K562 (cell line): ENCODE measurements around the gene HBG1. TPM values are rescaled to one million over a fixed set of nuclear protein-coding genes. Genes with fewer than 3 reads are reported as not detected.

Experiments
- ATAC-seq: fragments of 200-7000 bp; cut with Tn5 transposase; 3 replicates; pipeline ENCODE4 v1.9.1; 2020; ENCODE audit warnings: moderate library complexity
- BruUV-seq: library from RNA; stranded (reverse); fragments of 400-500 nt; replicated peaks from 2 replicates; lab custom pipeline; 2021; lab: Mats Ljungman, UMichigan
- CTCF ChIA-PET: fragments of 300-600 bp; formaldehyde crosslinking; extraction: SDS; loops from one replicate; lab custom pipeline; 2021; ENCODE audit warnings: low intra/inter-chr PET ratio; lab: Yijun Ruan, JAX
- POLR2A ChIA-PET: fragments of 300-600, 350-650 bp; sonication (Branson Sonifier 250); formaldehyde crosslinking; extraction: SDS; loops from one replicate; lab custom pipeline; 2021; ENCODE audit warnings: antibody characterized with exemption, inconsistent platforms; lab: Yijun Ruan, JAX
- DNase-seq, 4 experiments: peaks; one replicate each; pipeline versions ENCODE4 v3.0.0 to v3.0.0-alpha.2; 2011 to 2018; ENCODE audit warnings: low spot score in 3 of 4, mixed read lengths in 3 of 4; ENCODE audit errors: extremely low read depth in 1 of 4
- FAIRE-seq: peaks from 2 replicates; lab custom pipeline; 2011; peaks lifted over from hg19 to GRCh38; lab: Jason Lieb, UNC
- H2AFZ ChIP-seq: 2 replicates; pipeline ENCODE4 v1.6.0; 2011; ENCODE audit warnings: low read depth, low read length, control low read depth, inconsistent platforms
- H3K27ac ChIP-seq: fragments of 200-600 bp; 3 replicates; pipeline ENCODE4 v1.8.0; 2011; ENCODE audit warnings: low read depth, mild to moderate bottlenecking, control low read depth, inconsistent platforms, low read length, moderate library complexity, mixed read lengths; ENCODE audit errors: extremely low read depth
- H3K27me3 ChIP-seq, 2 experiments: fragments of 300-600 bp in 1 of 2; 2 replicates in 1 of 2; 3 replicates in 1 of 2; pipeline versions ENCODE4 v1.6.0 to v1.8.0; 2011; ENCODE audit warnings: inconsistent platforms in 2 of 2, low read length in 2 of 2, mild to moderate bottlenecking in 1 of 2, mixed read lengths in 1 of 2, moderate library complexity in 1 of 2; ENCODE audit not compliant: control insufficient read depth in 2 of 2, insufficient read depth in 2 of 2
- H3K36me3 ChIP-seq: fragments of 300-600 bp; 3 replicates; pipeline ENCODE4 v1.8.0; 2011; ENCODE audit warnings: mild to moderate bottlenecking, low read length, inconsistent platforms; ENCODE audit not compliant: control insufficient read depth, insufficient read depth
- H3K4me1 ChIP-seq, 2 experiments: fragments of 200-600 bp in 1 of 2; replicated peaks in 1 of 2; 2 replicates in 1 of 2; 3 replicates in 1 of 2; pipeline versions ENCODE4 v1.5.1 to v1.8.0; 2011; ENCODE audit warnings: inconsistent platforms in 2 of 2, low read length in 2 of 2, mild to moderate bottlenecking in 1 of 2, mixed read lengths in 1 of 2, moderate library complexity in 1 of 2; ENCODE audit not compliant: control insufficient read depth in 2 of 2, insufficient read depth in 2 of 2
- H3K4me2 ChIP-seq: 2 replicates; pipeline ENCODE4 v1.6.1; 2011; ENCODE audit warnings: low read length, control low read depth, inconsistent platforms, mixed read lengths; ENCODE audit not compliant: insufficient read depth
- H3K4me3 ChIP-seq: fragments of 200-600 bp; sonication (generic), shearing (Covaris generic); 2 replicates; pipeline ENCODE4 v1.5.1; 2016; ENCODE audit warnings: control low read depth, inconsistent platforms
- H3K79me2 ChIP-seq: fragments of 200-600 bp; 3 replicates; pipeline ENCODE4 v1.8.0; 2011; ENCODE audit warnings: low read length, inconsistent platforms; ENCODE audit not compliant: control insufficient read depth, insufficient read depth
- H3K9ac ChIP-seq, 2 experiments: 2 replicates each; pipeline versions ENCODE4 v1.6.0 to v1.6.1; 2011; ENCODE audit warnings: low read depth in 2 of 2, low read length in 2 of 2, control low read depth in 1 of 2, inconsistent platforms in 1 of 2, mild to moderate bottlenecking in 1 of 2, mixed read lengths in 1 of 2; ENCODE audit not compliant: insufficient read depth in 1 of 2
- H3K9me1 ChIP-seq: one replicate; pipeline ENCODE4 v1.6.0; 2011; ENCODE audit warnings: inconsistent platforms, mild to moderate bottlenecking, low read length, moderate library complexity; ENCODE audit not compliant: control insufficient read depth, insufficient read depth
- H3K9me3 ChIP-seq: replicated peaks from 2 replicates; pipeline ENCODE4 v1.5.1; 2011; ENCODE audit warnings: low read depth, low read length, inconsistent platforms; ENCODE audit not compliant: control insufficient read depth, insufficient read depth
- H4K20me1 ChIP-seq: replicated peaks from 2 replicates; pipeline ENCODE4 v1.6.1; 2011; ENCODE audit warnings: low read length, inconsistent platforms, mixed read lengths; ENCODE audit not compliant: control insufficient read depth, insufficient read depth
- ARID2 ChIP-seq: fragments of 450-650 bp; IDR thresholded peaks from 2 replicates; pipeline ENCODE4 v1.6.1; 2017; ENCODE audit warnings: antibody characterized with exemption, mild to moderate bottlenecking
- BACH1 ChIP-seq: fragments of 200-800 bp; sonication (Bioruptor generic); IDR thresholded peaks from 2 replicates; pipeline ENCODE4 v1.6.1; 2016; ENCODE audit warnings: missing genetic modification characterization, missing compliant biosample characterization
- CREB5 ChIP-seq: fragments of 250-450 bp; sonication (Bioruptor Pico); IDR thresholded peaks from 2 replicates; pipeline ENCODE4 v1.5.0; 2020; ENCODE audit warnings: mild to moderate bottlenecking
- DIDO1 ChIP-seq: fragments of 450-650 bp; IDR thresholded peaks from 2 replicates; pipeline ENCODE4 v1.6.1; 2016; ENCODE audit warnings: low read depth, missing biosample characterization, missing genetic modification characterization
- ELF2 ChIP-seq: fragments of 250-450 bp; sonication (Bioruptor Pico); IDR thresholded peaks from 2 replicates; pipeline ENCODE4 v1.5.0; 2021; ENCODE audit warnings: mild to moderate bottlenecking
- KDM5B ChIP-seq: fragments of 200-600 bp; sonication (generic); IDR thresholded peaks from 2 replicates; pipeline ENCODE4 v1.6.1; 2012; ENCODE audit warnings: low read depth, mild to moderate bottlenecking, moderate library complexity, low read length, control low read depth, inconsistent platforms; ENCODE audit not compliant: insufficient replicate concordance
- MAFK ChIP-seq: IDR thresholded peaks from 2 replicates; pipeline ENCODE4 v1.6.1; 2011; ENCODE audit warnings: low read length, improper control_type of control experiment
- MLLT1 ChIP-seq, 2 experiments: fragments of 450-650 bp; IDR thresholded peaks; 2 replicates each; pipeline ENCODE4 v1.6.1; 2016
- NRF1 ChIP-seq, 2 experiments: fragments of 450-650 bp; IDR thresholded peaks in 1 of 2; conservative IDR thresholded peaks in 1 of 2; 2 replicates each; pipeline ENCODE4 v1.6.1; 2014; ENCODE audit warnings: mild to moderate bottlenecking in 2 of 2
- POLR2AphosphoS2 ChIP-seq: IDR thresholded peaks from 2 replicates; pipeline ENCODE4 v1.6.1; 2012; ENCODE audit warnings: low read length, improper control_type of control experiment
- RBFOX2 ChIP-seq: fragments of 200-400 bp; formaldehyde crosslinking; IDR thresholded peaks from 2 replicates; pipeline ENCODE4 v1.6.1; 2017; ENCODE audit warnings: low read depth, mild to moderate bottlenecking, low read length, moderate library complexity
- ZBTB7A ChIP-seq: IDR thresholded peaks from 2 replicates; pipeline ENCODE4 v1.6.1; 2011; ENCODE audit warnings: low read depth, mild to moderate bottlenecking, low read length, moderate library complexity, borderline replicate concordance; ENCODE audit not compliant: control insufficient read depth
- ZC3H8 ChIP-seq: fragments of 450-650 bp; IDR thresholded peaks from 2 replicates; pipeline ENCODE4 v1.6.1; 2017
- ZNF696 ChIP-seq: fragments of 250-450 bp; sonication (Bioruptor Pico); conservative IDR thresholded peaks from 2 replicates; pipeline ENCODE4 v1.4.0; 2020; ENCODE audit warnings: mild to moderate bottlenecking, moderate library complexity
- ZNF77 ChIP-seq: fragments of 250-450 bp; sonication (Bioruptor Pico); IDR thresholded peaks from 2 replicates; pipeline ENCODE4 v1.5.0; 2020
- WGBS: fragments of 100-300 bp; shearing (Covaris generic); methylation state at CpG from one replicate; pipeline ENCODE4 v1.1.6; 2016; ENCODE audit warnings: low coverage, mixed read lengths; ENCODE audit not compliant: insufficient coverage; ENCODE audit errors: missing lambda C conversion rate; 5-methylcytosine and 5-hydroxymethylcytosine counted together
- in situ Hi-C: fragments of 300-500 bp; cut with MboI; formaldehyde crosslinking; loops from 4 replicates; pipeline ENCODE4 v1.15.0; 2018; ENCODE audit warnings: inconsistent platforms, mixed read lengths
- intact Hi-C: fragments of 100-400 bp; cut with micrococcal nuclease; formaldehyde crosslinking; loops from 2 replicates; pipeline ENCODE4 v1.14.2; 2022
- polyA plus RNA-seq, 8 experiments: library from polyadenylated mRNA; depleted of rRNA in 4 of 8; stranded (reverse) in 5 of 8; unstranded in 3 of 8; fragments of >200 nt; fragmentation: Nextera tagmentation in 2 of 8; fragmentation: Illumina TruSeq in 1 of 8; extraction: Ambion mirVana in 2 of 8; extraction: Trizol in 1 of 8; gene quantifications; 2 replicates each; pipeline versions ENCODE4 v1.2.1 to v1.2.3, GENCODE V29; 2011 to 2014; ENCODE audit warnings: inconsistent platforms in 1 of 8, missing spikeins in 1 of 8
- total RNA-seq, 7 experiments: library from RNA; depleted of rRNA in 6 of 7; stranded (reverse); fragments of >200 nt in 6 of 7; fragmentation: Illumina TruSeq in 2 of 7; extraction: Trizol in 2 of 7; gene quantifications; 2 replicates each; pipeline versions ENCODE4 v1.2.1 to v1.2.3, GENCODE V29; 2011 to 2021; ENCODE audit warnings: low replicate concordance in 1 of 7
- TF ChIP-seq, protein P1 (sequence below): fragments of 250-450 bp; sonication (Bioruptor Pico); IDR thresholded peaks from 2 replicates; pipeline ENCODE4 v1.5.0; 2020; ENCODE audit warnings: mild to moderate bottlenecking, borderline replicate concordance

HBG1 gene
- total and polyA plus RNA-seq, 9 of the 15 experiments (the other 6 are each of a cell fraction or from before 2014, with no cell fraction given), result 1,066 to 16,338 (median 4,898) TPM

DNA sequence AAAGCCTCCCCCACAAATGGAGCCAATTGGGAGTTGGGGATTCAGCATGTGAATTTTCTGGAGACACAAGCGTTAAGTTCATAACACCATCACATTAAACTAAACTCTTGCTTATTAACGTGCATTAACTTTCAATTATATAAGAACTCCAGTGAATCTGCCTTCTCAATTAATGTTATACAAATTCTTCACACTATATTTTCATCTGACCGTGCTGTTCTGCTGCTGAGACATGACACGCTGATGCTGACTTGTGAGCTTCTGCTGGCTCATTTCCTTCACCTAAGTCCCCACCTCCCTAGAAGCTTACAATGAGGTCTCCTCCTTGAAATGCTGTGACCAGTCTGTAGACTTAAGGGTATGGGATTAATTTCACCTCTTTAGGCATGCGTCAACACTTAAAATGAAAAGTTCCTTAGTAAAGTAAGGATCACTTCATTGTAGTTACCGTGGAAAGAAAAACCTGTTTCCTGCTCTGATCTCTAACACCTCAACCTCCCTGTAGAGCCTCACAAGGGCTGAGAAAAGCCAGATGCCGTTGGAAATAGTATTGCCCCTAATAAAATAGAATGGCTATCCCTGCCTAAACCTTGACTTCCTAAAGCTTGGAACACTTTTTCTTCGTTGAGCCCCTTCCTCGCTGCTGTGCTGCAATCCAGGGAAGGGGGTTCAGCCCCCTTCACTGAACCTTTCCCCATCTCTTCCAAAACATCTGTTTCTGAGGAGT, 2.7 kb upstream of the HBG1 start:
- H2AFZ ChIP-seq, result no peak overlapping the region; the same call in 1 of the 2 replicates
- peaks cover 27% of the 10 kb centered on the region for H3K36me3 ChIP-seq
- peak overlapping the region; percentile 70 to 86 for H3K9ac ChIP-seq
- H3K27me3 ChIP-seq, result no peaks in the 10 kb centered on the region
- no peaks in the 10 kb centered on the region for H3K9me3 ChIP-seq
- in situ Hi-C loops, result no loop called here
- ATAC-seq (0 out of 3 replicates have a peak, but pooled peaks have one; percentile 4), DNase-seq (peak in 3 of 4 experiments; percentile 46 to 72 (median 59)), FAIRE-seq (no peak)
- CTCF ChIA-PET, result no interaction called here
- peaks cover 11 to 20% of the 10 kb centered on the region in 2 experiments for H3K4me1 ChIP-seq
- H3K79me2 ChIP-seq, result peaks cover 79% of the 10 kb centered on the region
- peak overlapping the region; percentile 94 for H3K4me2 ChIP-seq
- H3K4me3 ChIP-seq, result peak overlapping the region; percentile 58
- 4% methylated on average over 9 of the region's 9 CpGs for WGBS
- intact Hi-C loops, result loop anchor here (2.0 kb wide), 1 partner anchor 36 kb away; no protein-coding TSS in a partner anchor
- H3K27ac ChIP-seq, result peak overlapping the region; percentile 73
- peaks cover 4% of the 10 kb centered on the region; the same call in 1 of the 2 replicates for H4K20me1 ChIP-seq
- POLR2A ChIA-PET, result interaction anchor here (0.6 to 6.9 kb wide), 7 partner anchors 10 to 1569 kb away, joined by 3 to 30 read pairs (median 6); partner anchors contain the start of gene HBE1
- no peaks in the 10 kb centered on the region for H3K9me1 ChIP-seq
- no TSS peak for BruUV-seq
- peak; percentile 5; the same call in 1 of the 2 replicates for TF ChIP-seq MAFK
- TF ChIP-seq MLLT1 (IDR thresholded peaks at IDR 0.05), result peak in 1 of 2 experiments; percentile 51; a peak in 3 of 4 replicates
- peak; percentile 73; the same call in 1 of the 2 replicates for TF ChIP-seq ZNF77
- no peak for TF ChIP-seq ARID2
- TF ChIP-seq RBFOX2, result 0 out of 2 replicates have a peak, but pooled peaks have one; percentile 9
- no peak for TF ChIP-seq DIDO1 (tag)
- TF ChIP-seq NRF1 (conservative IDR thresholded peaks at IDR 0.05 in 1 of 2, IDR thresholded peaks at IDR 0.05 in 1 of 2), result 0 out of 4 replicates have a peak, but pooled peaks of 1 of the 2 experiments have one; percentile 24
- TF ChIP-seq CREB5 (CRISPR knock-in tag), result 0 out of 2 replicates have a peak, but pooled peaks have one; percentile 24
- peak; percentile 71 for TF ChIP-seq KDM5B
- peak; percentile 53; the same call in 1 of the 2 replicates for TF ChIP-seq ELF2 (CRISPR knock-in tag)
- TF ChIP-seq, protein P1, sequence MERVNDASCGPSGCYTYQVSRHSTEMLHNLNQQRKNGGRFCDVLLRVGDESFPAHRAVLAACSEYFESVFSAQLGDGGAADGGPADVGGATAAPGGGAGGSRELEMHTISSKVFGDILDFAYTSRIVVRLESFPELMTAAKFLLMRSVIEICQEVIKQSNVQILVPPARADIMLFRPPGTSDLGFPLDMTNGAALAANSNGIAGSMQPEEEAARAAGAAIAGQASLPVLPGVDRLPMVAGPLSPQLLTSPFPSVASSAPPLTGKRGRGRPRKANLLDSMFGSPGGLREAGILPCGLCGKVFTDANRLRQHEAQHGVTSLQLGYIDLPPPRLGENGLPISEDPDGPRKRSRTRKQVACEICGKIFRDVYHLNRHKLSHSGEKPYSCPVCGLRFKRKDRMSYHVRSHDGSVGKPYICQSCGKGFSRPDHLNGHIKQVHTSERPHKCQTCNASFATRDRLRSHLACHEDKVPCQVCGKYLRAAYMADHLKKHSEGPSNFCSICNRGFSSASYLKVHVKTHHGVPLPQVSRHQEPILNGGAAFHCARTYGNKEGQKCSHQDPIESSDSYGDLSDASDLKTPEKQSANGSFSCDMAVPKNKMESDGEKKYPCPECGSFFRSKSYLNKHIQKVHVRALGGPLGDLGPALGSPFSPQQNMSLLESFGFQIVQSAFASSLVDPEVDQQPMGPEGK (CRISPR knock-in tag), result 0 out of 2 replicates have a peak, but pooled peaks have one; percentile 24
- TF ChIP-seq ZC3H8, result no peak
- TF ChIP-seq ZNF696 (CRISPR knock-in tag), result 0 out of 2 replicates have a peak, but pooled peaks have one; percentile 5
- TF ChIP-seq BACH1 (tag), result 0 out of 2 replicates have a peak, but pooled peaks have one; percentile 31
- TF ChIP-seq POLR2AphosphoS2, result peak; percentile 96
- no peak for TF ChIP-seq ZBTB7A
